ENCODE measurements around the gene NR1D1. TPM values are rescaled to one million over a fixed set of nuclear protein-coding genes. Genes with fewer than 3 reads are reported as not detected.

Gene NR1D1
- total and polyA plus RNA-seq, 2 of the 13 experiments (the other 11 are each of a cell fraction or from before 2014, with no cell fraction given): 2.1 to 2.7 TPM

- TF ChIP-seq ARNTL (CRISPR knock-in tag; IDR thresholded peaks at IDR 0.05): no peak
- TF ChIP-seq ZZZ3 (CRISPR knock-in tag; IDR thresholded peaks at IDR 0.05; ENCODE audit: borderline replicate concordance): no peak
- no peak for TF ChIP-seq ZNF383 (CRISPR knock-in tag; IDR thresholded peaks at IDR 0.05; ENCODE audit: borderline replicate concordance)
- TF ChIP-seq ZNF577 (CRISPR knock-in tag; IDR thresholded peaks at IDR 0.05; ENCODE audit: borderline replicate concordance, low read depth): no peak
- peak; percentile 72 for TF ChIP-seq CEBPG (CRISPR knock-in tag; IDR thresholded peaks at IDR 0.05)
- TF ChIP-seq ZNF597 (CRISPR knock-in tag; IDR thresholded peaks at IDR 0.05): no peak
- 0 out of 2 replicates have a peak, but pooled peaks have one; percentile 22 for TF ChIP-seq GLI4 (CRISPR knock-in tag; IDR thresholded peaks at IDR 0.05; ENCODE audit: borderline replicate concordance)
- TF ChIP-seq CREBL2 (CRISPR knock-in tag; IDR thresholded peaks at IDR 0.05; ENCODE audit: borderline replicate concordance): no peak
- no peak for TF ChIP-seq ZNF460 (CRISPR knock-in tag; IDR thresholded peaks at IDR 0.05; ENCODE audit: borderline replicate concordance)
- no peak for TF ChIP-seq MIXL1 (CRISPR knock-in tag; IDR thresholded peaks at IDR 0.05)
- TF ChIP-seq SP4 (CRISPR knock-in tag; IDR thresholded peaks at IDR 0.05): no peak
- no peak for TF ChIP-seq ZKSCAN1 (IDR thresholded peaks at IDR 0.05; ENCODE audit: low read length)
- TF ChIP-seq YY1 (IDR thresholded peaks at IDR 0.05; ENCODE audit: insufficient read depth, insufficient replicate concordance, low read depth, low read length): no peak
- TF ChIP-seq ZNF574 (CRISPR knock-in tag; IDR thresholded peaks at IDR 0.05): 0 out of 2 replicates have a peak, but pooled peaks have one; percentile 19
- 0 out of 2 replicates have a peak, but pooled peaks have one; percentile 53 for TF ChIP-seq TMF1 (CRISPR knock-in tag; IDR thresholded peaks at IDR 0.05; ENCODE audit: low read depth)
- TF ChIP-seq MXD1 (CRISPR knock-in tag; IDR thresholded peaks at IDR 0.05): no peak; the same call in 1 of the 2 replicates
- TF ChIP-seq BATF2 (CRISPR knock-in tag; IDR thresholded peaks at IDR 0.05): no peak
- TF ChIP-seq SNAPC5 (CRISPR knock-in tag; IDR thresholded peaks at IDR 0.05; ENCODE audit: borderline replicate concordance): no peak
- no peak for TF ChIP-seq KLF6 (CRISPR knock-in tag; IDR thresholded peaks at IDR 0.05)
- TF ChIP-seq CBX2 (IDR thresholded peaks at IDR 0.05; ENCODE audit: low read depth, low read length): no peak
- no peak for TF ChIP-seq CBX2 (CRISPR knock-in tag; IDR thresholded peaks at IDR 0.05; ENCODE audit: low read depth)
- 0 out of 2 replicates have a peak, but pooled peaks have one; percentile 20 for TF ChIP-seq ZNF160 (CRISPR knock-in tag; IDR thresholded peaks at IDR 0.05)
- TF ChIP-seq CENPX (CRISPR knock-in tag; IDR thresholded peaks at IDR 0.05): no peak
- no peak for TF ChIP-seq ZNF749 (CRISPR knock-in tag; IDR thresholded peaks at IDR 0.05; ENCODE audit: borderline replicate concordance)
These were observed 21.1 kb upstream of the NR1D1 start, which contains the start of gene MSL1 (continued) for GRCh38 chr17:40121181-40122135.
